ENCODE results near the gene PHLPP1. TPM values are rescaled to one million over a fixed set of nuclear protein-coding genes. Genes with fewer than 3 reads are reported as not detected.
A peak's percentile ranks its signal among the peaks of the same experiment; 100 is the strongest.

The PHLPP1 gene
- total RNA-seq, 1 donor from 2014 or later, result 47.3 TPM

DNA sequence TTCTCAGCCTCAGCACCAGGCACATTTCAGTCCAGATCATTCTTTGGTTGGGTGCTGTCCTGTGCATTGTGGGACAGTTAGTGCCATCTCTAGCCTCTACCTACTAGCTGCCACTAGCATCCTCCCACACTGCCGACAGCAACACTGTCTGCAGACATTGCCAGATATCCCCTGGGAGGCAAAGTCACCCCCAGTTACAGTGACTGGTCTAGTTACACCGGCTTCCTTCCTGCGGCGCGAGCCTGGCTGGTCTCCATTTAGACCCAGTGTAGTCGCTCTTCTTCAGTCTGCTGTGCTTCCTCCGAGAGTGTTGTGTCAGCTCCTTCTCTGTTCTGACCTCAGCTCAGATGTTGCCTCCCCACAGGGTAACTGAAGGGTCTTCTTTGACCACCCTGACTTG lies 283.1 kb downstream of the PHLPP1 start:
- Mint-ChIP-seq H3K27me3 (ENCODE audit: unreplicated experiment) (peaks cover 5% of the 10 kb centered on the region), H3K9me3 (ENCODE audit: unreplicated experiment) (no peaks in the 10 kb centered on the region), H3K4me3 (ENCODE audit: unreplicated experiment) (no peak overlapping the region), H3K36me3 (ENCODE audit: low read depth, unreplicated experiment) (no peaks in the 10 kb centered on the region), H3K4me1 (ENCODE audit: unreplicated experiment) (peaks cover 13% of the 10 kb centered on the region), H3K27ac (ENCODE audit: unreplicated experiment) (no peak overlapping the region)
- DNase-seq (ENCODE audit: low spot score), result no peak
- TF ChIP-seq, protein P1, sequence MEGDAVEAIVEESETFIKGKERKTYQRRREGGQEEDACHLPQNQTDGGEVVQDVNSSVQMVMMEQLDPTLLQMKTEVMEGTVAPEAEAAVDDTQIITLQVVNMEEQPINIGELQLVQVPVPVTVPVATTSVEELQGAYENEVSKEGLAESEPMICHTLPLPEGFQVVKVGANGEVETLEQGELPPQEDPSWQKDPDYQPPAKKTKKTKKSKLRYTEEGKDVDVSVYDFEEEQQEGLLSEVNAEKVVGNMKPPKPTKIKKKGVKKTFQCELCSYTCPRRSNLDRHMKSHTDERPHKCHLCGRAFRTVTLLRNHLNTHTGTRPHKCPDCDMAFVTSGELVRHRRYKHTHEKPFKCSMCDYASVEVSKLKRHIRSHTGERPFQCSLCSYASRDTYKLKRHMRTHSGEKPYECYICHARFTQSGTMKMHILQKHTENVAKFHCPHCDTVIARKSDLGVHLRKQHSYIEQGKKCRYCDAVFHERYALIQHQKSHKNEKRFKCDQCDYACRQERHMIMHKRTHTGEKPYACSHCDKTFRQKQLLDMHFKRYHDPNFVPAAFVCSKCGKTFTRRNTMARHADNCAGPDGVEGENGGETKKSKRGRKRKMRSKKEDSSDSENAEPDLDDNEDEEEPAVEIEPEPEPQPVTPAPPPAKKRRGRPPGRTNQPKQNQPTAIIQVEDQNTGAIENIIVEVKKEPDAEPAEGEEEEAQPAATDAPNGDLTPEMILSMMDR (IDR thresholded peaks at IDR 0.05; ENCODE audit: unreplicated experiment), result no peak

DNA sequence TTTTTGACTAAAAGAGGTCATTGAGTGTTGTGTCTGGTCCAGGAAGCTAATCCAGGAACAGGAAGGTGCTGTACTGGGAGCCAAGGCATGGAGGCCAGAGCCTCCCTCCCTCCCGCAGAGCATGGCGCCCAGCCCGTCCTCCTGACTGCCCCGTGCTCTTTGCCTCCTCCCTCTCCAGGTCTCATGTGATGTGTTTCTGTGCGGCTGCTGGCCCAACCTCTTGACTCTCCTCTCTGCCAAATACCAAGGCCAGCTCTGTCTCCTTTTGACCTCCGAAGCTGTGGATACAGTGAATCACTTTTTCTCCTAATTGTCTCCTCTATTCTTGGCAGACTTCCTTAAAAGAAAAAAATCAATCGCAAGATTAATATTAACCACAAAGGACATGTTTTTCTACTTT lies 284.1 kb downstream of the PHLPP1 start:
- Mint-ChIP-seq H3K27me3 (ENCODE audit: unreplicated experiment) (peaks cover 5% of the 10 kb centered on the region), H3K4me1 (ENCODE audit: unreplicated experiment) (peaks cover 13% of the 10 kb centered on the region), H3K36me3 (ENCODE audit: low read depth, unreplicated experiment) (no peaks in the 10 kb centered on the region), H3K4me3 (ENCODE audit: unreplicated experiment) (peak overlapping the region; percentile 52), H3K27ac (ENCODE audit: unreplicated experiment) (peak overlapping the region; percentile 4), H3K9me3 (ENCODE audit: unreplicated experiment) (no peaks in the 10 kb centered on the region)
- DNase-seq (ENCODE audit: low spot score), result no peak
- TF ChIP-seq, protein P1 (IDR thresholded peaks at IDR 0.05; ENCODE audit: unreplicated experiment), result no peak

- H3K27me3 Mint-ChIP-seq (ENCODE audit: unreplicated experiment), result peaks cover 5% of the 10 kb centered on the region
- H3K27ac Mint-ChIP-seq (ENCODE audit: unreplicated experiment), result no peak overlapping the region
- H3K4me3 Mint-ChIP-seq (ENCODE audit: unreplicated experiment), result no peak overlapping the region
- H3K36me3 Mint-ChIP-seq (ENCODE audit: low read depth, unreplicated experiment), result no peaks in the 10 kb centered on the region
- TF ChIP-seq, protein P1 (IDR thresholded peaks at IDR 0.05; ENCODE audit: unreplicated experiment), result no peak
- peaks cover 13% of the 10 kb centered on the region for H3K4me1 Mint-ChIP-seq (ENCODE audit: unreplicated experiment)
- no peak for DNase-seq (ENCODE audit: low spot score)
- H3K9me3 Mint-ChIP-seq (ENCODE audit: unreplicated experiment), result no peaks in the 10 kb centered on the region
Observed at GRCh38 chr18:62999921-63000320, 284.6 kb downstream of the PHLPP1 start.

DNA sequence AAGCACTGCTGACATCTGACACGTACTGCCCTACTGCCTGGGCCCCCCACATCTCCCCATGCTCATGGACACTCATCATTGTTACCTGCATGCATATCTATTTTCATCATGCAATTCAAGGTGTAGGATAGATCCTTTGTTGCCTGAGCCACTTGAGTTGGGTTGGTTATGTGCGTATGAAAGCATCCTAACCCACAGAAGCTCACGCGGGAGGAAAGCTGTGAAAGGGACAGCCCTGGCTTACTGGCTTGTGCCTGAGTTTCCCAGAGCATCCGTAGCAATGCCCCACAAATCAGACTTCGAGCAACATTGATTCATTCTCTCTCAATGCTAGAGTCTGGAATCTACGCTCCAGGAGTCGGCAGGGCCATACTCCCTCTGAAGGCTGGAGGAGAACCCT lies 285.5 kb downstream of the PHLPP1 start:
- Mint-ChIP-seq H3K9me3 (ENCODE audit: unreplicated experiment) (no peaks in the 10 kb centered on the region), H3K4me3 (ENCODE audit: unreplicated experiment) (no peak overlapping the region), H3K27ac (ENCODE audit: unreplicated experiment) (no peak overlapping the region), H3K27me3 (ENCODE audit: unreplicated experiment) (peaks cover 5% of the 10 kb centered on the region), H3K36me3 (ENCODE audit: low read depth, unreplicated experiment) (no peaks in the 10 kb centered on the region), H3K4me1 (ENCODE audit: unreplicated experiment) (peaks cover 13% of the 10 kb centered on the region)
- DNase-seq (ENCODE audit: low spot score), result no peak
- TF ChIP-seq, protein P1 (IDR thresholded peaks at IDR 0.05; ENCODE audit: unreplicated experiment), result no peak

- H3K9me3 Mint-ChIP-seq (ENCODE audit: unreplicated experiment), result no peaks in the 10 kb centered on the region
- TF ChIP-seq, protein P1 (IDR thresholded peaks at IDR 0.05; ENCODE audit: unreplicated experiment), result no peak
- peaks cover 5% of the 10 kb centered on the region for H3K27me3 Mint-ChIP-seq (ENCODE audit: unreplicated experiment)
- H3K4me1 Mint-ChIP-seq (ENCODE audit: unreplicated experiment), result peaks cover 13% of the 10 kb centered on the region
- DNase-seq (ENCODE audit: low spot score), result no peak
- no peak overlapping the region for H3K27ac Mint-ChIP-seq (ENCODE audit: unreplicated experiment)
- H3K4me3 Mint-ChIP-seq (ENCODE audit: unreplicated experiment), result no peak overlapping the region
- no peaks in the 10 kb centered on the region for H3K36me3 Mint-ChIP-seq (ENCODE audit: low read depth, unreplicated experiment)
Observed at GRCh38 chr18:63001861-63002260, 286.5 kb downstream of the PHLPP1 start.

Data from endothelial cell (in vitro differentiated cells).